Measurements from ENCODE around the gene BTK. TPM values are rescaled to one million over a fixed set of nuclear protein-coding genes. Genes with fewer than 3 reads are reported as not detected.

BTK gene
- total and polyA plus RNA-seq, 9 of the 15 experiments (the other 6 are each of a cell fraction or from before 2014, with no cell fraction given), result 14.9 to 93.4 (median 65.2) TPM

- TF ChIP-seq ZNF407 (IDR thresholded peaks at IDR 0.05; ENCODE audit: low read depth) (no peak), MGA (IDR thresholded peaks at IDR 0.05) (peak; percentile 74), ETS2 (tag; IDR thresholded peaks at IDR 0.05; ENCODE audit: borderline replicate concordance, poor library complexity, severe bottlenecking) (no peak), ZBTB5 (IDR thresholded peaks at IDR 0.05) (no peak)
These were observed 21.9 kb upstream of the BTK start, which contains the start of the genes GLA and HNRNPH2 (continued) for GRCh38 chrX:101407748-101408531.
